ENCODE data around the gene RFX5. TPM values are rescaled to one million over a fixed set of nuclear protein-coding genes. Genes with fewer than 3 reads are reported as not detected.
"Not testable (repeated sequence)": the region's sequence is repeated elsewhere in the genome, so short reads cannot be mapped to it uniquely, and the experiment has no call there.

The RFX5 gene
- polyA plus RNA-seq (2013, experiment 1 of 2), result 62.7 TPM
- 61.3 TPM for polyA plus RNA-seq (2013, experiment 2 of 2)

- Histone ChIP-seq H3K4me3 (ENCODE audit: low read length in 2 of 2) (peak within 1 kb of the TSS; percentile 62 to 79), H2BK12ac (ENCODE audit: low read length) (peak within 1 kb of the TSS; percentile 78), H3K23ac (ENCODE audit: low read depth, low read length, poor library complexity) (no peak within 1 kb of the TSS), H3K14ac (ENCODE audit: low read length) (no peak within 1 kb of the TSS), H4K8ac (ENCODE audit: low read depth, low read length) (no peak within 1 kb of the TSS), H3K79me1 (ENCODE audit: low read depth, low read length) (peaks cover 6% of the 10 kb centered on the region), H3K4me1 (ENCODE audit: control insufficient read depth in 2 of 2, insufficient read depth in 1 of 2, low read depth in 1 of 2, low read length in 2 of 2) (peaks cover 12 to 14% of the 10 kb centered on the region in 2 donors), H3K4me2 (ENCODE audit: insufficient read depth, low read length, poor library complexity, severe bottlenecking) (peak within 1 kb of the TSS; percentile 59), H3K9ac (ENCODE audit: low read depth, low read length, poor library complexity) (peak within 1 kb of the TSS; percentile 83), H2AK5ac (ENCODE audit: low read depth, low read length) (peak within 1 kb of the TSS; percentile 76), H3K27me3 (ENCODE audit: control insufficient read depth in 3 of 3, insufficient read depth in 3 of 3, low read depth in 1 of 3, low read length in 3 of 3) (no peaks in the 10 kb centered on the region), H3K4ac (ENCODE audit: low read length) (no peak within 1 kb of the TSS), H2AFZ (ENCODE audit: low read length) (peak within 1 kb of the TSS; percentile 86), H3K27ac (replicated peaks; ENCODE audit: low read length) (peak within 1 kb of the TSS; percentile 99), H2BK120ac (ENCODE audit: low read depth, low read length) (no peak within 1 kb of the TSS), H3K36me3 (replicated peaks in 1 of 2; ENCODE audit: control insufficient read depth in 2 of 2, insufficient read depth in 2 of 2, low read length in 2 of 2) (peaks cover 31 to 38% of the 10 kb centered on the region in 2 donors), H4K91ac (ENCODE audit: low read depth, low read length, poor library complexity) (no peak within 1 kb of the TSS), H3K9me3 (replicated peaks in 1 of 2; ENCODE audit: control insufficient read depth in 2 of 2, insufficient read depth in 1 of 2, low read depth in 1 of 2, low read length in 2 of 2) (peaks cover 0 to 3% of the 10 kb centered on the region in 2 donors), H3K18ac (ENCODE audit: low read length) (peak within 1 kb of the TSS; percentile 96), H2BK15ac (ENCODE audit: low read length) (no peak within 1 kb of the TSS), H2BK5ac (ENCODE audit: low read length) (peak within 1 kb of the TSS; percentile 91)
- DNase-seq (ENCODE audit: low spot score), result peak; percentile 97
- no CpG with 5 or more reads among the region's 38 CpGs for WGBS, 2 donors (ENCODE audit: extremely low coverage in 2 of 2, insufficient read length in 2 of 2, insufficient replicate concordance in 1 of 2)
These were observed at the start of gene RFX5 for GRCh38 chr1:151346769-151347522. Gene RFX5 (minus strand): TSS chr1:151347252. CDS start chr1:151346320, 932 bp downstream.

DNA sequence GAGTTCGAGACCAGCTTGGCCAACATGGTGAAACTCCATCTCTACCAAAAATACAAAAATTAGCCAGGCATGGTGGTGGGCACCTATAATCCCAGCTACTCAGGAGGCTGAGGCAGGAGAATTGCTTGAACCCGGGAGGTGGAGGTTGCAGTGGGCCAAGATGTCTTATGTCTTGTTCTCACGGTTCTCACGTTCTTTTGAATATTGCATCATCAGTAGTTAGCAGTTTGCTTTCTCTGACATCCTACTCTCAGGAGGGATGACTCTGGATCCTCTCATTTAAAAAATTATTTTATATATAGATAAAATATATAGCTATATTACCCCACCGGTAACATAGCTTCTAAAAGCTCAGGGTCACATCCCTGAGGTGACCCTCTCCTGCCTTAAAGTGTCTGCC lies 49.2 kb upstream of the RFX5 start:
- whole genome bisulfite sequencing, 2 donors (ENCODE audit: extremely low coverage in 2 of 2, insufficient read length in 2 of 2, insufficient replicate concordance in 1 of 2), result no CpG with 5 or more reads among the region's 5 CpGs
- not testable (repeated sequence) for H2BK12ac ChIP-seq (ENCODE audit: low read length); H2AK5ac ChIP-seq (ENCODE audit: low read depth, low read length); H4K8ac ChIP-seq (ENCODE audit: low read depth, low read length); H2BK5ac ChIP-seq (ENCODE audit: low read length); H4K91ac ChIP-seq (ENCODE audit: low read depth, low read length, poor library complexity); H3K27me3 ChIP-seq (ENCODE audit: control insufficient read depth in 3 of 3, insufficient read depth in 3 of 3, low read depth in 1 of 3, low read length in 3 of 3); H3K23ac ChIP-seq (ENCODE audit: low read depth, low read length, poor library complexity); H3K4ac ChIP-seq (ENCODE audit: low read length); H3K4me1 ChIP-seq (ENCODE audit: control insufficient read depth in 2 of 2, insufficient read depth in 1 of 2, low read depth in 1 of 2, low read length in 2 of 2); H3K14ac ChIP-seq (ENCODE audit: low read length); H3K18ac ChIP-seq (ENCODE audit: low read length); DNase-seq (ENCODE audit: low spot score); H2BK120ac ChIP-seq (ENCODE audit: low read depth, low read length); H3K9me3 ChIP-seq (replicated peaks in 1 of 2; ENCODE audit: control insufficient read depth in 2 of 2, insufficient read depth in 1 of 2, low read depth in 1 of 2, low read length in 2 of 2); H2BK15ac ChIP-seq (ENCODE audit: low read length); H3K9ac ChIP-seq (ENCODE audit: low read depth, low read length, poor library complexity); H3K4me2 ChIP-seq (ENCODE audit: insufficient read depth, low read length, poor library complexity, severe bottlenecking); H3K4me3 ChIP-seq (ENCODE audit: low read length in 2 of 2); H3K79me1 ChIP-seq (ENCODE audit: low read depth, low read length); H2AFZ ChIP-seq (ENCODE audit: low read length); H3K27ac ChIP-seq (replicated peaks; ENCODE audit: low read length)
- H3K36me3 ChIP-seq (replicated peaks in 1 of 2; ENCODE audit: control insufficient read depth in 2 of 2, insufficient read depth in 2 of 2, low read length in 2 of 2), result peaks cover 8 to 13% of the 10 kb centered on the region in 2 donors

DNA sequence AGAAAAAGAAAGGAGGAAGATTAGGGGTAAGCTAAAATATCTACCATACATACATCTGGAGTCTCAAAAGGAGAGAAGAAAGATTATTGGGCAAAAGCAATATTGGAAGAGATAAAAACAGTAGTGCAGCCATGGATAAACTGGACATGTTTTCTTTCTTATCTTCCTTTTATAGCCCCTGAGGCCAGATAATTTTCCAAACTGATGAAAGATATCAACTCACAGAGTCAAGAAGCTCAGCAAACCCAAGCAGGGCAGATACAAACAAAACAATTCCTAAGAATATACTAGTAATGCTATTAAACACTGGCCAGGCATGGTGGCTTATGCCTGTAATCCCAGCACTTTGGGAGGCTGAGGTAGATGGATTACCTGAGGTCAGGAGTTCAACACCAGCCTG lies 46.5 kb upstream of the RFX5 start:
- no peak overlapping the region for H2BK5ac ChIP-seq (ENCODE audit: low read length)
- no peak overlapping the region for H2AFZ ChIP-seq (ENCODE audit: low read length)
- DNase-seq (ENCODE audit: low spot score), result no peak
- H3K23ac ChIP-seq (ENCODE audit: low read depth, low read length, poor library complexity), result no peak overlapping the region
- no peak overlapping the region for H2BK15ac ChIP-seq (ENCODE audit: low read length)
- H3K14ac ChIP-seq (ENCODE audit: low read length), result no peak overlapping the region
- no peak overlapping the region for H4K91ac ChIP-seq (ENCODE audit: low read depth, low read length, poor library complexity)
- no peak overlapping the region for H2AK5ac ChIP-seq (ENCODE audit: low read depth, low read length)
- H3K9ac ChIP-seq (ENCODE audit: low read depth, low read length, poor library complexity), result no peak overlapping the region
- H3K4me3 ChIP-seq (ENCODE audit: low read length in 2 of 2), result no peak overlapping the region
- H2BK12ac ChIP-seq (ENCODE audit: low read length), result no peak overlapping the region
- H3K4me1 ChIP-seq (ENCODE audit: control insufficient read depth in 2 of 2, insufficient read depth in 1 of 2, low read depth in 1 of 2, low read length in 2 of 2), result no peaks in the 10 kb centered on the region
- no peak overlapping the region for H3K4me2 ChIP-seq (ENCODE audit: insufficient read depth, low read length, poor library complexity, severe bottlenecking)
- H3K36me3 ChIP-seq (replicated peaks in 1 of 2; ENCODE audit: control insufficient read depth in 2 of 2, insufficient read depth in 2 of 2, low read length in 2 of 2), result no peaks in the 10 kb centered on the region
- no peaks in the 10 kb centered on the region for H3K9me3 ChIP-seq (replicated peaks in 1 of 2; ENCODE audit: control insufficient read depth in 2 of 2, insufficient read depth in 1 of 2, low read depth in 1 of 2, low read length in 2 of 2)
- H3K27ac ChIP-seq (replicated peaks; ENCODE audit: low read length), result no peak overlapping the region
- H4K8ac ChIP-seq (ENCODE audit: low read depth, low read length), result no peak overlapping the region
- no peaks in the 10 kb centered on the region for H3K27me3 ChIP-seq (ENCODE audit: control insufficient read depth in 3 of 3, insufficient read depth in 3 of 3, low read depth in 1 of 3, low read length in 3 of 3)
- H3K4ac ChIP-seq (ENCODE audit: low read length), result no peak overlapping the region
- no peaks in the 10 kb centered on the region for H3K79me1 ChIP-seq (ENCODE audit: low read depth, low read length)
- no peak overlapping the region for H2BK120ac ChIP-seq (ENCODE audit: low read depth, low read length)
- H3K18ac ChIP-seq (ENCODE audit: low read length), result no peak overlapping the region

DNA sequence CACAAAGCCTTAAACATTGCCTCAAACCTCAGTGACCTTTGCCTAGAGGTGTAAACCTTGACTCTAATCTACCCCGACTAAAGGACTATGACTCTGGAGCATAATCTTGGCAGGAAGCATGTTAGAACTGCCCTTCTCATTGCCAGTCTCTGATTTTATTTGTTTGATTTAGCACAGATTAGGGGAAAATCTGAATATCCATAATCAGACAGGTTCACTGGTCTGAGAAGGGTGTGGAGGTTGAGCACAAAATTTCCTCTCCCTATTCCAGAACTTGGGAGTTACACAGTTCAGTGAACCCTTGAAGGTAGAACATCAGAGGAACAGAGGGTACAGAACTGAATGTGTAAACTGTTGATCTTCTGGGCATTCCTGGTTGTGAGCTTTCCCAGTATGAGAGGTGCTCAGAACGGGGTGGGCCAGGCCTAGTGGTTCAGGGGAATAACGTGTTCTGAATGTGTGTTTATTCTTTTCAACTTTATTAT lies 44.1 kb upstream of the RFX5 start:
- no peak overlapping the region for H4K91ac ChIP-seq (ENCODE audit: low read depth, low read length, poor library complexity)
- no peak overlapping the region for H3K14ac ChIP-seq (ENCODE audit: low read length)

More for the DNA sequence above, 44.1 kb upstream of the RFX5 start:
- H2AFZ ChIP-seq (ENCODE audit: low read length), result no peak overlapping the region
- H3K9ac ChIP-seq (ENCODE audit: low read depth, low read length, poor library complexity), result no peak overlapping the region
- no peak overlapping the region for H3K27ac ChIP-seq (replicated peaks; ENCODE audit: low read length)
- H3K4me1 ChIP-seq (ENCODE audit: control insufficient read depth in 2 of 2, insufficient read depth in 1 of 2, low read depth in 1 of 2, low read length in 2 of 2), result no peaks in the 10 kb centered on the region
- no peak for DNase-seq (ENCODE audit: low spot score)
- H3K36me3 ChIP-seq (replicated peaks in 1 of 2; ENCODE audit: control insufficient read depth in 2 of 2, insufficient read depth in 2 of 2, low read length in 2 of 2), result no peaks in the 10 kb centered on the region
- H2BK15ac ChIP-seq (ENCODE audit: low read length), result no peak overlapping the region
- no peak overlapping the region for H2BK120ac ChIP-seq (ENCODE audit: low read depth, low read length)
- H3K27me3 ChIP-seq (ENCODE audit: control insufficient read depth in 3 of 3, insufficient read depth in 3 of 3, low read depth in 1 of 3, low read length in 3 of 3), result no peaks in the 10 kb centered on the region
- H3K9me3 ChIP-seq (replicated peaks in 1 of 2; ENCODE audit: control insufficient read depth in 2 of 2, insufficient read depth in 1 of 2, low read depth in 1 of 2, low read length in 2 of 2), result no peaks in the 10 kb centered on the region
- H2AK5ac ChIP-seq (ENCODE audit: low read depth, low read length), result no peak overlapping the region
- H3K4me2 ChIP-seq (ENCODE audit: insufficient read depth, low read length, poor library complexity, severe bottlenecking), result no peak overlapping the region
- H3K4ac ChIP-seq (ENCODE audit: low read length), result no peak overlapping the region
- H3K18ac ChIP-seq (ENCODE audit: low read length), result no peak overlapping the region
- no peak overlapping the region for H3K23ac ChIP-seq (ENCODE audit: low read depth, low read length, poor library complexity)
- WGBS, 2 donors (ENCODE audit: extremely low coverage in 2 of 2, insufficient read length in 2 of 2, insufficient replicate concordance in 1 of 2), result no CpG with 5 or more reads among the region's 3 CpGs
- no peak overlapping the region for H2BK5ac ChIP-seq (ENCODE audit: low read length)
- H4K8ac ChIP-seq (ENCODE audit: low read depth, low read length), result no peak overlapping the region
- no peak overlapping the region for H3K4me3 ChIP-seq (ENCODE audit: low read length in 2 of 2)
- no peaks in the 10 kb centered on the region for H3K79me1 ChIP-seq (ENCODE audit: low read depth, low read length)
- H2BK12ac ChIP-seq (ENCODE audit: low read length), result no peak overlapping the region

Measured in neuronal stem cell (in vitro differentiated cells).